GM21528 (cell line): Measurements from ENCODE around the gene LAMTOR2.

Experiments
- ATAC-seq: cut with Tn5 transposase; IDR thresholded peaks from one replicate; pipeline ENCODE4 v1.9.1; 2021; ENCODE audit warnings: mild to moderate bottlenecking, moderate library complexity; ENCODE audit not compliant: unreplicated experiment, low FRiP score

LAMTOR2 gene

GRCh38 chr1:156074661-156075060 is 20.1 kb downstream of the LAMTOR2 start:
- ATAC-seq = no peak

GRCh38 chr1:156075162-156075561 is 20.6 kb downstream of the LAMTOR2 start:
- no peak for ATAC-seq

GRCh38 chr1:156075775-156076204 is 21.2 kb downstream of the LAMTOR2 start:
- no peak for ATAC-seq

- ATAC-seq = no peak
Observed at GRCh38 chr1:156076609-156077429, 22.2 kb downstream of the LAMTOR2 start.

GRCh38 chr1:156077430-156077760 is 22.8 kb downstream of the LAMTOR2 start:
- no peak for ATAC-seq

GRCh38 chr1:156078728-156079127 is 24.1 kb downstream of the LAMTOR2 start:
- no peak for ATAC-seq

- no peak for ATAC-seq
Observed at GRCh38 chr1:156079762-156080161, 25.2 kb downstream of the LAMTOR2 start.

- ATAC-seq = no peak
Observed at GRCh38 chr1:156080241-156080862, 25.8 kb downstream of the LAMTOR2 start.

GRCh38 chr1:156080863-156081179 is 26.2 kb downstream of the LAMTOR2 start:
- no peak for ATAC-seq

GRCh38 chr1:156081180-156081916 is 26.8 kb downstream of the LAMTOR2 start:
- ATAC-seq = no peak

GRCh38 chr1:156081917-156082308 is 27.3 kb downstream of the LAMTOR2 start:
- ATAC-seq = no peak

- no peak for ATAC-seq
Observed at GRCh38 chr1:156082309-156083091, 27.9 kb downstream of the LAMTOR2 start, which contains the start of gene MEX3A. TSS of gene MEX3A (minus strand) at chr1:156082465. CDS start at chr1:156081998, 467 bp downstream.

- ATAC-seq = no peak
Observed at GRCh38 chr1:156083800-156084790, 29.5 kb downstream of the LAMTOR2 start.

- ATAC-seq = no peak
Observed at GRCh38 chr1:156086256-156086662, 31.7 kb downstream of the LAMTOR2 start.

- ATAC-seq = no peak
Observed at GRCh38 chr1:156089704-156090103, 35.1 kb downstream of the LAMTOR2 start.

- no peak for ATAC-seq
Observed at GRCh38 chr1:156090138-156090839, 35.7 kb downstream of the LAMTOR2 start.

GRCh38 chr1:156090840-156091188 is 36.2 kb downstream of the LAMTOR2 start:
- ATAC-seq = no peak

- no peak for ATAC-seq
Observed at GRCh38 chr1:156091610-156092009, 37.0 kb downstream of the LAMTOR2 start.

- ATAC-seq = no peak
Observed at GRCh38 chr1:156095906-156096508, 41.4 kb downstream of the LAMTOR2 start.
